SH-SY5Y (cell line): ENCODE data around the gene IFITM2.

Source experiments
- GATA2 ChIP-seq: IDR thresholded peaks from 2 replicates; pipeline ENCODE4 v1.6.1; 2011; ENCODE audit warnings: mild to moderate bottlenecking, low read depth, low read length
- GATA3 ChIP-seq: IDR thresholded peaks from 2 replicates; pipeline ENCODE4 v1.6.1; 2011; ENCODE audit warnings: low read depth, mild to moderate bottlenecking, low read length, moderate library complexity

Gene IFITM2

DNA sequence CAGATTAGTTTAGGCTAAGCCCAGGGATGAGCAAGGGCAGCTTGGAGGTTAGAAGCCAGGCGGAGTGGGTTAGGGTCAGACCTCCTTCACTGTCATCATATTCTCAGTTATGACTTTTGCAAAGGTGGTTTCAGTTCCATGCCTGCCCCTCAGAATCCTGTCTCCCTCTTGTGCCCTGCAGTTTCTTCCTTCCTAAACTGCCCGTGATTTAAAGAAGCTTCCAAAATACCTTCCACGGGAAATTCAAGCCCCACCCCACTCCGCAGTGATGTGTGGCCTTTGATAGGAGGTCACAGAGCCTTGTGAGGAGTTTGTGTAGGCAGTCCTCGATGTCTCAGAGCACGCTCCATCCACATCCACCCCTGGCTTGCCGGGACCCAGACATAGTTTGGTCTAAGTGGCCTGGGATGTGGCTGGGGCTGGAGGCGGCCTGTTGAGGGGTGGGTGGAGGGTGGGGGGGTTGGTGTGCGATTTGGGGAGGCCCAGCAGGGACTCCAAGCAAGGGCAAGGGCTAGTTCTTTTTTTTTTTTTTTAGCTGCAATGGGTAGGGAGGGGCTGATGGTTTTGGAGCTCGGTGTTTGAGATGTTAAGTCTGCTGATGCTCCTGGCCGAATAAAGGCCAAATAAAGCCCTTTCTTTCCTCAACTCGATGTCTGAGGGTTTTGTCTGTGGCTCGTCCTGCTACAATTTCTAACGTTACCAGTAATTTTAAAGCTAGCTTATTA is 4.6 kb downstream of the IFITM2 start:
- no peak for TF ChIP-seq GATA2
- TF ChIP-seq GATA3, result no peak

DNA sequence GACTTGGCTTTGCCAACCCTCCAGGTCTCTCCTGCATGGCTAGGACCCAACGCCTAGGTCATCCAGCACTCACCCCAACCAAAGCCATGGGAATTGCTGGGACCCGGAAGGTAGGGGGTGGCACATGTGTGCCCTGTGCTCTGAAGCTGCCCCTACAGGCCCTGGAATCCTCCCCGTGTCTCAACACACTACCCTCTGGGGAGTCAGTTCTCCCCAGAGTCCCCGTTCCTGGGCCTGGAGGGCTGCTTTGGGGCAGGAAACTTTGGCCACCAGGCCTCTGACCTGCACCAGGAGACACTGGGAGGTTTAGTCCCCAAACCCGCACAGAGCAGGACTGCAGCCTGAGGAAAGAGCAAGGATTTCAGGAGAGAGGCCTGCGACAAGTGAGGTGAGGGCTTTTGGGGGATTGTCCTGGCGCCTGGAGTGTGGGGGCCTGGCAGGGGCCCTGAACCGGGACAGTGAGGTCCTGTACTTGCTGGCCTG is 5.7 kb downstream of the IFITM2 start:
- TF ChIP-seq GATA2, result no peak
- no peak for TF ChIP-seq GATA3

DNA sequence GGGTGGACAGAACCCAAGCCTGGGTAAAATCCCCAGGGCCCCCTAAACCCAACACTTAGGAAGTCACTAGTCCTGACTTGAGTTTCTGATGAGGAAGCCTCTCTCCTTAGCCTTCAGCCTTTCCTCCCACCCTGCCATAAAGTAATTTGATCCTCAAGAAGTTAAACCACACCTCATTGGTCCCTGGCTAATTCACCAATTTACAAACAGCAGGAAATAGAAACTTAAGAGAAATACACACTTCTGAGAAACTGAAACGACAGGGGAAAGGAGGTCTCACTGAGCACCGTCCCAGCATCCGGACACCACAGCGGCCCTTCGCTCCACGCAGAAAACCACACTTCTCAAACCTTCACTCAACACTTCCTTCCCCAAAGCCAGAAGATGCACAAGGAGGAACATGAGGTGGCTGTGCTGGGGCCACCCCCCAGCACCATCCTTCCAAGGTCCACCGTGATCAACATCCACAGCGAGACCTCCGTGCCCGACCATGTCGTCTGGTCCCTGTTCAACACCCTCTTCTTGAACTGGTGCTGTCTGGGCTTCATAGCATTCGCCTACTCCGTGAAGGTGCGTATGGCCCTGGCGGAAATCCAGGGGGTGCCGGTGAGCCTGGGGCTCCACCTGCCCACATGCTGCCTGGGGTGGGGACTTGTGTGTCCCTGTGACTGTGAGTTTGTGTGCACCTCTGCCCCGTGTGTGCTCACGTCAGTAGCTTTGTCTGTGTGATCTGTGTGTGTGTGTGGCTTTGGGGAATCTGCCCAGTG is 6.4 kb downstream of the IFITM2 start, which contains the start of gene IFITM1:
Gene IFITM1 (plus strand): TSS at position 254 of the 767 bp plus-strand sequence. CDS start 131 bp downstream, at position 385.
- TF ChIP-seq GATA2 (no peak), GATA3 (no peak)

DNA sequence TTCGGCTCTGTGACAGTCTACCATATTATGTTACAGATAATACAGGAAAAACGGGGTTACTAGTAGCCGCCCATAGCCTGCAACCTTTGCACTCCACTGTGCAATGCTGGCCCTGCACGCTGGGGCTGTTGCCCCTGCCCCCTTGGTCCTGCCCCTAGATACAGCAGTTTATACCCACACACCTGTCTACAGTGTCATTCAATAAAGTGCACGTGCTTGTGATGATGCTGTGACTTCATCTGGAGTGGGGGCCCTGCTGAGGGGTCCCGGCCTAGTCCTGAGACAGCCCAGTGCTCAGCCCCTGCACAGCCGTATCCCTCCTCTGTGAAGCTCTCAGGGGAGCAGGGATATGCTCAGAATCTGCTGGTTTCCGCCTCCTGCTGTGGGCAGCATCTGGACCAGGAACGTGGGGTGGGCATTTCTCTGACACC is 7.5 kb downstream of the IFITM2 start:
- no peak for TF ChIP-seq GATA3
- no peak for TF ChIP-seq GATA2

DNA sequence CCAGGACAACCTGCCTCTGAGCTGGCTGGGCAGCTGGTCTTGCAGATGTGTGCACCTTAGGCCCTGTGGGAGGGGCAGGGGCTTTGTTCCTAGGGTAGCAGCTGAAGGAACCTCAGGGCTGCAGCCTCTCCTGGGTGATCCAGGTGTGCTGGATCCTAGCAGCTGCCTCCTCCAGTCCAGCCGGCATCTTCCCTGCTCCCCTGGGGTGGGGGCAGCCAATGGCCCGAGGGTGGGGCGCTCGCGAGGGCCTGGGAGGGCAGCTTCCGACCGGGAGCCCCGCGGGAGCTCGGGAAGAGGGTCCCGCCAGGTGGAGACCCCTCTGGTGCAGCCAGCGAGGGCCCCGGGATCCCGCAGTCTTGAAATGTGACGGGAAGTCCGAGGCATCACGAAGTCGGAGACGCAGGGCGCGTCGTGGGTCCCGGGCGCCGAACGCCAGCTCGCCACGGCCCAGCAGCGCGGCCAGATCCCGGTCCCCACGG is 7.9 kb downstream of the IFITM2 start:
- TF ChIP-seq GATA3 (no peak), GATA2 (no peak)

DNA sequence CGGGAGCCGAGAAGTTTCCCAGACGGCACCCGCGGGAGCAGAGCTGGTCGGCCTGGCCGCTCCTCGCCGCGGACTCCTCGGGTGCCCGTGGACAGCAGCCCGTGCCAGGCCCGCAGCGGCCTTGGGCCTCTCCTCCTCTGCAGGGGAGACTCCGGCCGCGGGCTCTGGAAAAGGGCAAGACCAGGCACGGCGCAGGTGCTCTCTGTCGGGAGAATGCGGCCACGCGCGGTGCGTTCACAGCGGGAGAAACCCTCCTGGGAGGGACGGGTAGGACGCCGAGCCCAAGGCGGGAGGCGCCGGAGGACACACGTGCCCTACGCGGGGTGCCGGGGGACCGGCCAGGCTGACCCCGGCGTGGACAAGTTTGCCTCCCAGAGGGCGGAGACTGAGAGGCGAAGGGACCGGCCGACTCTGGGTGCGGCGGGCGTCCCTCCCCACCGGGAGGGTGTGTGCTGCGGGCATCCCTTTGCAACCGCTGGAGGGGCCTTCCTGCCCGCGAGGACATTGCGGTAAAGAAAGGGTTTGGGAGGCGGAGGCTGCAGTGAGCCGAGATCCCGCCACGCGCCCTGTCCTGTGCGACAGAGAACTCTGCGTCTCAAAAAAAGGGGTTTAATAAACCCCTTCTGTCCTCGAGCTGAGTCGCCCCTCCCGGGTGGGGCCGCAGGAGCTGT is 8.6 kb downstream of the IFITM2 start:
- TF ChIP-seq GATA2, result no peak
- TF ChIP-seq GATA3, result no peak

DNA sequence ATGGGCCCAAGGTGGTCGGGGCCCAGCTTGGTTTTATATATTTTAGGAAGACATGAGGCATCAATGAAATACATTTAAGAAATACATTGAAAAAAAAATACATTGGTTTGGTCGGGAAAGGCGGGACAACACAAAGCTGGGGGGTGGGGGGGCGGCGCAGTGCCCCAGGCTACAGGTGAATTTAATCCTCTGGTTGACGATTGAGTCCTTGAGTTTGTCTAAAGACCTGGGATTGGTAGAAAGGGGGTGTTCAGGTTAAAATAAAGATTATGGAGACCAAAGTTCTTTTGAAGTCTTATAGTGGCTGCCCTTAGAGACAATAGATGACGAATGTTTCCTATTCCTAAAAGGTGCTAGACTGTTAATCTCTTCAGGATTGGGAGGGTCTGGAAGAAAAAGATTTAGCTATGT is 9.3 kb downstream of the IFITM2 start:
- TF ChIP-seq GATA2 (no peak), GATA3 (no peak)

DNA sequence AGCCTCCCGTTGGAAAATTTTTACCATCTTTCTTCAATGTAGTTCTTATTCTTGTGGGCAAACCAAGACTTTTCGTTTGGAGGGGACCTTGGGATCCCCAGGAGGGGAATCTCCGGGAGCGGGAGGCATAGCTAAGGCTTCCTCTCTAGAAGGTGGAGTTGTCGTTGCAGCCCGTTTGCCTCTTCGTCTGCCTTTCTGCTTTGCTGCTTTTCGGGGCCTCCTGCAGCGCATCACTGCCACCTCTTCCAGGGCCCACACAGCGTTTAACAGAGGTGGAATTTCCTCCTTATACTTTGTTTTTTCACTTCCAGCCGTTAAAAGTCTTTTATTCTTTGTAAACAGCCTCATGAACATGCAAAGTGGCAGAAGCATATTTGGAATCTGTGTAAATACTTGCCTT is 16.5 kb downstream of the IFITM2 start:
- TF ChIP-seq GATA3 (no peak), GATA2 (no peak)

DNA sequence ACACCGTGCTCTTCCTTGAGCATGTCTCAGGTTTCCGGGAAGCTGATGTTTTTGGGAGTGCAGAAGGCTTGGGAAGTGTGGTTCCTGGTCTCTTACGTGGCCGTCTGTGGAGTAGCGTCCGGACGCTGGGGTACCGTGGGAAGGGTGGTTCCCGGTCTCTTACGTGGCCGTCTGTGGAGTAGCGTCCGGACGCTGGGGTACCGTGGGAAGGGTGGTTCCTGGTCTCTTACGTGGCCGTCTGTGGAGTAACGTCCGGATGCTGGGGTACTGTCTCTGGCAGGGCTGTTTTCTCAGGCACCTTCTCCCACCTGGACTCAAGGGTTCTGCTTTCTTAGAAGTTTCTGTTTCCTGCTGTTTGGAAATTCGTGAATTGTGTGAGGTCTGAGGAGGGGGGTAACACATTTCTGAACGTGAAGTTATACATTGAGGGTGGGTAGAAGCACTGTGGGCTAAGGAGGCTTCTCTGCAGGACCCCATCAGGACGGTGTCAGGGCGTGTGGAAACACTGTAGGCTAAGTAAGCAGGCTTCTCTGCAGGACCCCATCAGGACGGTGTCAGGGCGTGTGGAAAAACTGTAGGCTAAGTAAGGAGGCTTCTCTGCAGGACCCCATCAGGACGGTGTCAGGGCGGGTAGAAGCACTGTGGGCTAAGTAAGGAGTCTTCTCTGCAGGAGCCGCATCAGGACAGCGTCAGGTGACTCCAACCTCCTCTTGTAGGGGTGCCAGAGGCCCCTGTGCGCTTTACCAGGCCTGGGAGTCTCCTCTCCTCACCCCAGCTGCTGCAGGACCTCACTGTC is 18.4 kb downstream of the IFITM2 start:
- TF ChIP-seq GATA3 (no peak), GATA2 (no peak)

DNA sequence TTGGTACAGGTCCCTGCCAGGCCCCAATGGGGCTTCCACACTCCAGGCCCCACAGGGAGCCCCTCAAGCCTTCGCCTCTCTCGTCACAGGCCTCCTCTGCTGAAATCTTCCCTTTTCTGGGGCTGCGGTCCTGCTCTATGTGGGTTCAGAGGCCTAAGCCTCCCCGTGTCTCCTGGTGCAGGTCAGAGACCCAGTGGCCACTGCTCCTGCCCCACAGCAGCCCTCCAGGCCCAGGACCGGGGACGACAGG is 18.9 kb downstream of the IFITM2 start:
- no peak for TF ChIP-seq GATA3
- TF ChIP-seq GATA2, result no peak

DNA sequence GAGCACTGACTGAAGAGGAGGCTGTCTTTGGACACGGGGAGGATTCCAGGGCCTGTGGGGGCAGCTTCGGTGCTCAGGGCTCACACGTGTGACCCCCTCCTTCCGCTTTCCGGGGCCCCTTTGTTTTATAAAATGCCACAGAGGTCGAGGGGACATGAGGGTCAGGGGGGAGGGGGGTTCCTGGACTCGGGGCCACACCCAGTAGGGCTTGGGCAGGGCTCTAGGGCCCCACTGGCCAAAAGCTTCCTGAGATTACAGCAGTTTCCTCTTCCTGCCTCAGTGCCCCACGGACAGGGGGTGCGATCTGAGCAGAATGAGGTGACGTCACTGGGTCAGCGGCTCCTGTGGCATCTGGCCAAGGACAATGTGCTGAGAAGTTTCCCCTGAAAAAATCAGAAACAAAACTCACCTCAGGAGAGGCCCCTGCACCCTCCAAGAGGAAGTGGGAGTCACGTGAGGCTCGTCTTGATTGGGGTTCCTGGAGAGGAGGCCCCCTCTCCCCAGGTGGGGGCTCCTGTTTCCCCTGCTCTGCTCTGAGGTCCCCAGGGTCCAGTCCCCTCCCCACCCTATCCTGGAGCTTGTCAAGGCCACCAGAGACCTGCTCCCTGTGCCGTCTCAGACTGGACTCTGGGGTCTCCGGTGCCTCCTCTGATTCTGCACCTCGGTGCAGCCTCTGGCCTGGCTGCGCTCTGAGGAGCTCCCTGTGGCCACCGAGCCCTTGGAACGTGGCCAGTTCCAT is 19.4 kb downstream of the IFITM2 start:
- TF ChIP-seq GATA2 (no peak), GATA3 (no peak)

DNA sequence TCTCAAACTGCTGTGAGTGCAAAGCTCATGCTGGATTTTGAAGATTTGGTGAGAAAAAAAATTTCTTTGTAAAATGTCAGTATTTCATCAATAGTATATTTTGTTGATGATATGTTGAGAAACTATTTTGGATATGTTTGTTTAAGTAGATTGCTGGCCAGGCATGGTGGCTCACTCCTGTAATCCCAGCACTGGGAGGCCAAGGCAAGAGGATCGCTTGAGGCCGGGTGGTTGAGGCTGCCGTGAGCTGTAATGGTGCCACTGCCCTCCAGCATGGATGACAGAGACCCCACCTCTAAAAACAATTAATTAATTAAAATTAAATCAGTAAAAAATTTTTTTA is 19.9 kb downstream of the IFITM2 start:
- TF ChIP-seq GATA3 (no peak), GATA2 (no peak)

DNA sequence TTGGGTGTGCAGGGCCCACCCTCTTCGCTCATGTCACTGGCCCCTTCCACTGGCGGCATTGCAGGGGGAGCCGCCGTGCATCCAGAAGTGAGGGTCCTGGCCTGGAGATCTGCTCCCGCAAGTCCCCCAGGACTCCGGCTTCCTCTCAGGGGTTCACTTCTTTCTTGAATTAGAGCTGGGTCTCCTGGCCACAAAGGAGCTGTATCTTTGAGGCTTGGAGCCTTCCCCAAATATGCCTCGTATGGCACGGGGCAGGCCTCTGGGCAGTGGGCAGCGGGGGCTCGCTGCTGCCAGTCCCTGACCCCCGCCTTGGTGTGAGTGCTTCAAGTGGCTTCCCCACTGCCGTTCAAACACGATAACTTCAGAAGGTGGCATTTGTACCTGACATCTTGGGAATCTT is 20.4 kb downstream of the IFITM2 start:
- no peak for TF ChIP-seq GATA2
- no peak for TF ChIP-seq GATA3

DNA sequence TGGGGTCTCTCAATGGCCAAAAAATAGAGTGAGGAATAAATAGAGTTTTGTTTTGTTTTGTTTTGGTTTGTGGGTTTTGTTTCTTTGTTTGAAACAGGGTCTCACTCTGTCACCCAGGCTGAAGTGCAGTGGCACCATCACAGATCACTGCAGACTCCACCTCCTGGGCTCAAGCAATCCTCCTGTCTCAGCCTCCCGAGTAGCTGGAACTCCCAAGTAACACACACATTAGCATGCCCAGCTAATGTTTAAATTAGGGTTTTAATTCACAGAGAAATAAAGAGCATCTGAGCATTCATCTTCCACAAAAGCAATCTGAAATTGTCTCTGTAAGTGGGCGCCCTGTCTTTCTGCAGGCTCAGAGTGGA is 22.3 kb downstream of the IFITM2 start:
- TF ChIP-seq GATA2, result no peak
- TF ChIP-seq GATA3, result no peak
